Brain microvascular endothelial cell (primary cell): Measurements from ENCODE around the gene CFAP52.
A peak's percentile ranks its signal among the peaks of the same experiment; 100 is the strongest.
"Not testable (repeated sequence)": the region's sequence is repeated elsewhere in the genome, so short reads cannot be mapped to it uniquely, and the experiment has no call there.

Source experiments
- DNase-seq: peaks from one replicate; pipeline ENCODE4 v3.0.0-alpha.2; 2020
- H3K27ac ChIP-seq: fragments of 250-450 bp; sonication (Bioruptor Pico); 2 replicates; pipeline ENCODE4 v1.5.1; 2020; ENCODE audit warnings: mild to moderate bottlenecking, moderate library complexity
- H3K27me3 ChIP-seq: fragments of 250-450 bp; sonication (Bioruptor Pico); replicated peaks from 2 replicates; pipeline ENCODE4 v1.5.1; 2020; ENCODE audit warnings: mild to moderate bottlenecking
- H3K36me3 ChIP-seq: fragments of 250-450 bp; sonication (Bioruptor Pico); replicated peaks from 2 replicates; pipeline ENCODE4 v1.5.1; 2020; ENCODE audit warnings: mild to moderate bottlenecking
- H3K4me3 ChIP-seq: 2 replicates; pipeline ENCODE4 v1.5.1; 2011; ENCODE audit warnings: low read depth, mild to moderate bottlenecking, control low read depth, low read length, moderate library complexity
- in situ Hi-C: cut with HindIII; loops from 2 replicates; pipeline ENCODE4 v1.10.0; 2017; ENCODE audit warnings: low sequenced_read_pairs, low pct_ligation_motif_present
- TF ChIP-seq, protein P1 (sequence below): IDR thresholded peaks from 2 replicates; pipeline ENCODE4 v1.5.1; 2011; ENCODE audit warnings: low read depth, mild to moderate bottlenecking, moderate library complexity, low read length, control low read depth, inconsistent platforms; ENCODE audit errors: missing control alignments

CFAP52 gene

DNA sequence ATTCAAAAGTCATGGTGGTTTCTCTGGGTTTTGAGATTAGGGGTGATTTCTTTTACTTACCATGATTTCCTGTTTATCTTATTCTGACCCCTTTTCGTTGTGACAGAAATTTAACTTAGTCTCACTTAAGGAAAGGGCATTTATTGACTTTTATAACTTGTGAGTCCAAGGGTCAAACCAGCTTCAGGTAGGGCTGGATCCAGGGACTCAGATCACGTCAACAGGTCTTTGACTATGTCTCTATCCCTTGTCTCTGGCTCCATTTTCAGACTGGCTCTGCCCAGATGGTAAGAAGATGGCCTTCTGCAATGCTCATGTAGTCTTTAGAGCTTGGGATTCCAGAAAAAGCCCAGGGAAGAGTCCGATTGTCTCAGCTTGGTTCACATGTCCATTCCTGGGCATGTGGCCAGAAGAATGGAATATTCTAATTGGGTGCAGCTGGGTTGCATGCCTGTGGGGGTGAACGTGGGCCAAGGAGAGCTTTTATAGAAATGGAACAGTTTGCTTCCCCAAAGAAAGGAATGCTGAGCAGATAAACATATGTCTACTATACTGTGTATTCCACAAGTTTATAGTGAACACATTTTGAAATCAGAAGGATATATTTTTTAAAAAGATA, 82.3 kb downstream of the CFAP52 start:
- H3K36me3 ChIP-seq, result no peaks in the 10 kb centered on the region
- H3K27me3 ChIP-seq, result no peaks in the 10 kb centered on the region
- no peak overlapping the region for H3K27ac ChIP-seq
- TF ChIP-seq, protein P1, sequence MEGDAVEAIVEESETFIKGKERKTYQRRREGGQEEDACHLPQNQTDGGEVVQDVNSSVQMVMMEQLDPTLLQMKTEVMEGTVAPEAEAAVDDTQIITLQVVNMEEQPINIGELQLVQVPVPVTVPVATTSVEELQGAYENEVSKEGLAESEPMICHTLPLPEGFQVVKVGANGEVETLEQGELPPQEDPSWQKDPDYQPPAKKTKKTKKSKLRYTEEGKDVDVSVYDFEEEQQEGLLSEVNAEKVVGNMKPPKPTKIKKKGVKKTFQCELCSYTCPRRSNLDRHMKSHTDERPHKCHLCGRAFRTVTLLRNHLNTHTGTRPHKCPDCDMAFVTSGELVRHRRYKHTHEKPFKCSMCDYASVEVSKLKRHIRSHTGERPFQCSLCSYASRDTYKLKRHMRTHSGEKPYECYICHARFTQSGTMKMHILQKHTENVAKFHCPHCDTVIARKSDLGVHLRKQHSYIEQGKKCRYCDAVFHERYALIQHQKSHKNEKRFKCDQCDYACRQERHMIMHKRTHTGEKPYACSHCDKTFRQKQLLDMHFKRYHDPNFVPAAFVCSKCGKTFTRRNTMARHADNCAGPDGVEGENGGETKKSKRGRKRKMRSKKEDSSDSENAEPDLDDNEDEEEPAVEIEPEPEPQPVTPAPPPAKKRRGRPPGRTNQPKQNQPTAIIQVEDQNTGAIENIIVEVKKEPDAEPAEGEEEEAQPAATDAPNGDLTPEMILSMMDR, result no peak
- in situ Hi-C loops, result no loop called here
- H3K4me3 ChIP-seq, result no peak overlapping the region
- DNase-seq, result no peak

DNA sequence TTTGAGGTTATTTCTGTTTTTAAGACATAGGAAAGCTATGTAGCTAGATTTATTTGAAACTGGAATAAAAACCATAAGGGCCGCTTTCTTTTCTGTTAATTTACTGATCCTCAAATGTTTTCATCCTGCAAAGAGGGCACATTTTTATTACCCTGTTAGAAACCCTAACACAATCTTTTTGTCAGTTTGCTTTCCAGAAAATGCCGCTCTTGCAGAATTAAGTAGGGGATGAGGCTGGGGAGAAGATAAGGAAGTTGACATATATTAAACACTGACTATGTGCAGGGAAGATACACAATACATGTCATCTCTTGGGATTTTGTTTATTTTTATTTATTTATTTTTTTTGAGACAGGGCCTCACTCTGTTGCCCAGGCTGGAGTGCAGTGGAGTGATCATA, 84.6 kb downstream of the CFAP52 start:
- no peak for DNase-seq
- no peaks in the 10 kb centered on the region for H3K27me3 ChIP-seq
- in situ Hi-C loops, result no loop called here
- TF ChIP-seq, protein P1, result no peak
- no peak overlapping the region for H3K27ac ChIP-seq
- H3K4me3 ChIP-seq, result no peak overlapping the region
- no peaks in the 10 kb centered on the region for H3K36me3 ChIP-seq

DNA sequence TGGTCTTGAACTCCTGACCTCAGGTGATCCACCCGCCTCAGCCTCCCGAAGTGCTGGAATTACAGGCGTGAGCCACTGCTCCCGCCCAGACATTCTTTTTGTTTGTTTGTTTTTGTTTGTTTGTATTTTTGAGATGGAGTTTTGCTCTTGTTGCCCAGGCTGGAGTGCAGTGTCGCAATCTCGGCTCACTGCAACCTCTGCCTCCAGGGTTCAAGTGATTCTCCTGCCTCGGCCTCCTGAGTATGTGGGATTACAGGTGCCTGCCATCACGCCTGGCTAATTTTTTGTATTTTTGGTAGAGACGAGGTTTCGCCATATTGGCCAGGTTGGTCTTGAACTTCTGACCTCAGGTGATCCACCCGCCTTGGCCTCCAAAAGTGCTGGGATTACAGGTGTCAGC, 87.1 kb downstream of the CFAP52 start:
- H3K4me3 ChIP-seq, DNase-seq, H3K27ac ChIP-seq, H3K27me3 ChIP-seq, in situ Hi-C loops, H3K36me3 ChIP-seq: not testable (repeated sequence)

DNA sequence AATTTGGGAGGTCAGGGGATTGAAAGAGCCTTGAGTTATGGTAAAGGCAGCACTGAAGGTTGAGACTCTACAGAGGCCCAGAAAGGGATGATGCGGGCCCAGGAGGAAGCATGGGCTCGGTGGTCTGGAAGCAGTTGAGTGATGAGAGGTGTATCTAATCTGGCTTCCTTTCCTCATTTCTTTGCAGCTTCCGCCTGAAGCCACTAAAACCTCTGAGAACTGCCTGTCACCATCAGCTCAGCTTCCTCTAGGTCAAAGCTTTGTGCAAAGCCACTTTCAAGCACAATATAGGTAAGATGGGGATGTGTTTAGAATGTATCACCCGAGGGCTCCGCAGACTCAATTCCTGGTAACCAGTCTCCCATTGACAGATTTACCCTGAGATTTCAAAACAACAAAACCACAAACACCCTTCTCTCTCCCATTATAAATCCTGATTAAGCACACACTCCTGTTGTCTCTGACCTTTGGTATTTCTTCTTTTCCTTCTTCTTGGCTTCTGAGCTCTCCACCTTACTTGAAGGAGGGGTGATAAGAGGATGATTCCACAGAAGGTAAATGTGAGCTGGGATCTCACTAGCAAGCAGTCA, 90.1 kb downstream of the CFAP52 start:
- Histone ChIP-seq H3K27ac (no peak overlapping the region), H3K36me3 (no peaks in the 10 kb centered on the region), H3K27me3 (no peaks in the 10 kb centered on the region), H3K4me3 (no peak overlapping the region)
- TF ChIP-seq, protein P1, result no peak
- in situ Hi-C loops, result no loop called here
- no peak for DNase-seq

DNA sequence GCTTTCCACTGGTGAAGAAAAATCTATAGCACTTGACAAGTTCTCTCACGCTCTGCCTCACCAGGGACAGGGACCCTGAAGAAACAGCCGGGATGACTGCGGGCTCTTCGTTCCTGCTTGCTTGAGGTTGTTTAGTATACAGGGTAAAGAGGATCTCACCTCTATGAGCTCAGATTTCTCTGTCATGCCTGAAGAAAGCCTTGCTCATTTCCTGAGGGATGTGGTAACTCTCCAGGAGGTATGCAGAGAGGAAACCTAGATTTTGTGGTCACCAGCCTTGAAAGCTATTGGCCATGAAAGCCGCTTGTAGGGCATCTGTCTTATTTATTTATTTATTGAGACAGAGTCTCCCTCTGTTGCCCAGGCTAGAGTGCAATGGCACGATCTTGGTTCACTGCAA, 92.1 kb downstream of the CFAP52 start:
- TF ChIP-seq, protein P1, result no peak
- in situ Hi-C loops, result no loop called here
- no peaks in the 10 kb centered on the region for H3K36me3 ChIP-seq
- no peaks in the 10 kb centered on the region for H3K27me3 ChIP-seq
- DNase-seq, result peak; percentile 23
- H3K27ac ChIP-seq, result no peak overlapping the region
- no peak overlapping the region for H3K4me3 ChIP-seq

GRCh38 chr17:9669551-9670008, 93.1 kb downstream of the CFAP52 start:
- Histone ChIP-seq H3K4me3 (no peak overlapping the region), H3K27ac (no peak overlapping the region), H3K36me3 (no peaks in the 10 kb centered on the region), H3K27me3 (no peaks in the 10 kb centered on the region)
- TF ChIP-seq, protein P1, result no peak
- in situ Hi-C loops, result no loop called here
- DNase-seq, result no peak
